Natural killer cell treated with Interleukin-12 subunit alpha and Interleukin-12 subunit beta and Interleukin-15 and Interleukin-18, amount 100 ng/mL, for 72 hours (primary cell): Measurements from ENCODE around the gene TAGAP. TPM values are rescaled to one million over a fixed set of nuclear protein-coding genes. Genes with fewer than 3 reads are reported as not detected.

ENCODE experiments used
- ATAC-seq, 2 donors: fragments of 150-1000 bp; cut with Tn5 transposase in 1 of 2; sonication (Bioruptor Pico), chemical (Tn5 transposase) in 1 of 2; 2 replicates each; pipeline ENCODE4 v1.10.0; 2021
- DNase-seq: peaks from one replicate; pipeline ENCODE4 v3.0.0; 2022; ENCODE audit warnings: low spot score
- H3K27ac Mint-ChIP-seq, 2 donors: 1 replicate in 1 of 2; 2 replicates in 1 of 2; pipeline ENCODE4 v1.8.0; 2022; ENCODE audit warnings: mixed read lengths in 2 of 2, mild to moderate bottlenecking in 1 of 2, moderate library complexity in 1 of 2
- H3K27me3 Mint-ChIP-seq, 2 donors: 1 replicate in 1 of 2; 2 replicates in 1 of 2; pipeline ENCODE4 v1.8.0; 2022; ENCODE audit warnings: mixed read lengths in 2 of 2
- H3K36me3 Mint-ChIP-seq: one replicate; pipeline ENCODE4 v1.8.0; 2022; ENCODE audit warnings: mixed read lengths
- H3K4me1 Mint-ChIP-seq, 2 donors: 1 replicate in 1 of 2; 2 replicates in 1 of 2; pipeline ENCODE4 v1.8.0; 2022; ENCODE audit warnings: low read depth in 2 of 2, mixed read lengths in 2 of 2, mild to moderate bottlenecking in 1 of 2
- H3K4me3 Mint-ChIP-seq: one replicate; pipeline ENCODE4 v1.8.0; 2022; ENCODE audit warnings: mixed read lengths
- H3K9me3 Mint-ChIP-seq: 2 replicates; pipeline ENCODE4 v1.8.0; 2022; ENCODE audit warnings: mixed read lengths
- total RNA-seq, 2 donors: library from RNA; stranded (reverse); gene quantifications; one replicate each; pipeline ENCODE4 v1.2.3, GENCODE V29; 2022

Gene TAGAP
- total RNA-seq: 10 to 100 TPM; 39.6 to 46.8 TPM

GRCh38 chr6:159044899-159045727, at the start of gene TAGAP:
TAGAP (minus strand) TSS chr6:159044991; CDS start chr6:159044146, 845 bp downstream.
- no peaks in the 10 kb centered on the region for H3K9me3 Mint-ChIP-seq
- peak within 1 kb of the TSS; percentile 95 for H3K4me3 Mint-ChIP-seq
- H3K36me3 Mint-ChIP-seq: peaks cover 45% of the 10 kb centered on the region
- DNase-seq: peak; percentile 86
- no peaks in the 10 kb centered on the region for H3K27me3 Mint-ChIP-seq
- peak within 1 kb of the TSS; percentile 94 for H3K27ac Mint-ChIP-seq
- peak; percentile 90 to 93 for ATAC-seq
- H3K4me1 Mint-ChIP-seq: peaks cover 43 to 50% of the 10 kb centered on the region in 2 donors

GRCh38 chr6:159093609-159094443, 49.0 kb upstream of the TAGAP start:
- peak overlapping the region; percentile 65 to 84 for H3K27ac Mint-ChIP-seq
- peaks cover 33 to 40% of the 10 kb centered on the region in 2 donors for H3K4me1 Mint-ChIP-seq
- no peaks in the 10 kb centered on the region for H3K9me3 Mint-ChIP-seq
- H3K36me3 Mint-ChIP-seq: no peaks in the 10 kb centered on the region
- ATAC-seq (no peak), DNase-seq (no peak)
- H3K4me3 Mint-ChIP-seq: no peak overlapping the region
- H3K27me3 Mint-ChIP-seq: peaks cover 0 to 2% of the 10 kb centered on the region in 2 donors

- DNase-seq (no peak), ATAC-seq (peak; percentile 37 to 60)
- Mint-ChIP-seq H3K4me3 (no peak overlapping the region), H3K27ac (peak overlapping the region; percentile 77 to 84), H3K4me1 (peaks cover 28 to 33% of the 10 kb centered on the region in 2 donors), H3K36me3 (no peaks in the 10 kb centered on the region), H3K9me3 (no peaks in the 10 kb centered on the region), H3K27me3 (peaks cover 0 to 2% of the 10 kb centered on the region in 2 donors)
Observed at GRCh38 chr6:159092631-159093030, 47.8 kb upstream of the TAGAP start.

- H3K4me1 Mint-ChIP-seq: peaks cover 23 to 30% of the 10 kb centered on the region in 2 donors
- H3K9me3 Mint-ChIP-seq: no peaks in the 10 kb centered on the region
- no peak for ATAC-seq
Observed at GRCh38 chr6:159090530-159091480, 46.0 kb upstream of the TAGAP start.

GRCh38 chr6:159089909-159090308, 45.1 kb upstream of the TAGAP start:
- Mint-ChIP-seq H3K4me3 (no peak overlapping the region), H3K27ac (peak overlapping the region in 1 of 2 donors; percentile 38), H3K27me3 (peaks cover 0 to under 1% of the 10 kb centered on the region in 2 donors), H3K36me3 (no peaks in the 10 kb centered on the region), H3K9me3 (no peaks in the 10 kb centered on the region), H3K4me1 (peaks cover 22 to 24% of the 10 kb centered on the region in 2 donors)
- DNase-seq (no peak), ATAC-seq (peak in 1 of 2 donors; percentile 46)

More at GRCh38 chr6:159090530-159091480, 46.0 kb upstream of the TAGAP start:
- no peaks in the 10 kb centered on the region for H3K36me3 Mint-ChIP-seq
- no peak for DNase-seq
- no peak overlapping the region for H3K4me3 Mint-ChIP-seq
- peak overlapping the region in 1 of 2 donors; percentile 48 for H3K27ac Mint-ChIP-seq
- H3K27me3 Mint-ChIP-seq: peaks cover 0 to 2% of the 10 kb centered on the region in 2 donors

- H3K4me1 Mint-ChIP-seq: peaks cover 20 to 22% of the 10 kb centered on the region in 2 donors
- no peaks in the 10 kb centered on the region for H3K27me3 Mint-ChIP-seq
- no peaks in the 10 kb centered on the region for H3K36me3 Mint-ChIP-seq
- peak overlapping the region in 1 of 2 donors; percentile 38 for H3K27ac Mint-ChIP-seq
- no peaks in the 10 kb centered on the region for H3K9me3 Mint-ChIP-seq
- H3K4me3 Mint-ChIP-seq: no peak overlapping the region
- DNase-seq (no peak), ATAC-seq (no peak)
Observed at GRCh38 chr6:159089443-159089842, 44.7 kb upstream of the TAGAP start.

- Mint-ChIP-seq H3K9me3 (no peaks in the 10 kb centered on the region), H3K4me3 (no peak overlapping the region), H3K36me3 (no peaks in the 10 kb centered on the region), H3K4me1 (peaks cover 15 to 16% of the 10 kb centered on the region in 2 donors), H3K27ac (peak overlapping the region in 1 of 2 donors; percentile 62), H3K27me3 (no peaks in the 10 kb centered on the region)
- ATAC-seq (no peak), DNase-seq (no peak)
Observed at GRCh38 chr6:159086033-159086618, 41.3 kb upstream of the TAGAP start.

- no peak for DNase-seq
- Mint-ChIP-seq H3K27ac (peak overlapping the region in 1 of 2 donors; percentile 62), H3K9me3 (no peaks in the 10 kb centered on the region), H3K4me1 (peaks cover 15 to 16% of the 10 kb centered on the region in 2 donors), H3K4me3 (peak overlapping the region; percentile 22), H3K27me3 (no peaks in the 10 kb centered on the region), H3K36me3 (no peaks in the 10 kb centered on the region)
- ATAC-seq: no peak
Observed at GRCh38 chr6:159085396-159085895, 40.7 kb upstream of the TAGAP start.

- Mint-ChIP-seq H3K4me3 (no peak overlapping the region), H3K27me3 (no peaks in the 10 kb centered on the region), H3K27ac (no peak overlapping the region), H3K9me3 (no peaks in the 10 kb centered on the region), H3K4me1 (peaks cover 20 to 22% of the 10 kb centered on the region in 2 donors), H3K36me3 (no peaks in the 10 kb centered on the region)
- no peak for ATAC-seq
- DNase-seq: no peak
Observed at GRCh38 chr6:159084493-159085091, 39.8 kb upstream of the TAGAP start.

- peaks cover 26 to 31% of the 10 kb centered on the region in 2 donors for H3K4me1 Mint-ChIP-seq
- no peaks in the 10 kb centered on the region for H3K27me3 Mint-ChIP-seq
- DNase-seq (no peak), ATAC-seq (no peak)
- no peak overlapping the region for H3K4me3 Mint-ChIP-seq
- H3K36me3 Mint-ChIP-seq: no peaks in the 10 kb centered on the region
- H3K27ac Mint-ChIP-seq: no peak overlapping the region
- H3K9me3 Mint-ChIP-seq: no peaks in the 10 kb centered on the region
Observed at GRCh38 chr6:159083146-159083545, 38.4 kb upstream of the TAGAP start.

- Mint-ChIP-seq H3K36me3 (no peaks in the 10 kb centered on the region), H3K4me1 (peaks cover 29 to 39% of the 10 kb centered on the region in 2 donors), H3K27me3 (no peaks in the 10 kb centered on the region), H3K27ac (peak overlapping the region in 1 of 2 donors; percentile 58), H3K9me3 (no peaks in the 10 kb centered on the region), H3K4me3 (no peak overlapping the region)
- DNase-seq: no peak
- no peak for ATAC-seq
Observed at GRCh38 chr6:159082039-159082815, 37.4 kb upstream of the TAGAP start.
